Measurements from ENCODE around the gene SLC25A24. TPM values are rescaled to one million over a fixed set of nuclear protein-coding genes. Genes with fewer than 3 reads are reported as not detected.

SLC25A24 gene
- total and polyA plus RNA-seq, 9 of the 15 experiments (the other 6 are each of a cell fraction or from before 2014, with no cell fraction given) = 6.9 to 34.9 (median 25.4) TPM

DNA sequence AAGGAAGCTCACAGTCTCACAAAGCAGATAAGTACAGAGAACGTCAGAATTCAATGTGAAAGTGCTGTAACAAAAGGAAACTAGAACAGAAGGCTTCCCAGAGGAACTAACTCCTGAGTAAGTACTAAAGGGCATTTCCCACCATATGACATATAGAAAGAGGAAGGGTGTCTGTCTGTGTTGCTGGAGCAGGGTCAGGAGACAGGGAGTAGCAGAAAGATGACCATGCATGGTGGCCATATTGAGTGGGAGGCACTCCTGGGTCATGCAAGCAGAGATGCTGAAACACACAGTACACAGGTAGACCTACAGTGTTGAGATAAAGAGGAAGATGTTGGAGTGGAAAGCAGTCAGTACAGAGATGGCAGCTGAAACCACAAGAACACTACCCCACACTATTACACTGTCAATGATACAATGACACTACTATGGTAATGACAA, 47.3 kb downstream of the SLC25A24 start:
- Histone ChIP-seq H2AFZ (ENCODE audit: low read depth, low read length) (no peak overlapping the region), H3K4me3 (no peak overlapping the region), H3K79me2 (ENCODE audit: control insufficient read depth, insufficient read depth, low read length) (no peaks in the 10 kb centered on the region), H3K9me3 (replicated peaks; ENCODE audit: control insufficient read depth, insufficient read depth, low read depth, low read length) (no peaks in the 10 kb centered on the region), H3K4me2 (ENCODE audit: insufficient read depth, low read length) (no peak overlapping the region), H3K9me1 (ENCODE audit: control insufficient read depth, insufficient read depth, low read length) (no peaks in the 10 kb centered on the region), H3K4me1 (replicated peaks in 1 of 2; ENCODE audit: control insufficient read depth in 2 of 2, insufficient read depth in 2 of 2, low read length in 2 of 2) (no peaks in the 10 kb centered on the region), H3K27me3 (ENCODE audit: control insufficient read depth in 2 of 2, insufficient read depth in 2 of 2, low read length in 2 of 2) (no peaks in the 10 kb centered on the region), H3K27ac (ENCODE audit: extremely low read depth, low read depth, low read length) (no peak overlapping the region), H4K20me1 (replicated peaks; ENCODE audit: control insufficient read depth, insufficient read depth, low read length) (no peaks in the 10 kb centered on the region), H3K36me3 (ENCODE audit: control insufficient read depth, insufficient read depth, low read length) (peaks cover 26% of the 10 kb centered on the region; the same call in 2 of the 3 replicates), H3K9ac (ENCODE audit: insufficient read depth in 1 of 2, low read depth in 2 of 2, low read length in 2 of 2) (no peak overlapping the region)
- POLR2A ChIA-PET = no interaction called here
- no TSS peak for BruUV-seq (replicated peaks)
- no peak for TF ChIP-seq MTA2 (IDR thresholded peaks at IDR 0.05; ENCODE audit: low read depth)
- TF ChIP-seq, protein P1, sequence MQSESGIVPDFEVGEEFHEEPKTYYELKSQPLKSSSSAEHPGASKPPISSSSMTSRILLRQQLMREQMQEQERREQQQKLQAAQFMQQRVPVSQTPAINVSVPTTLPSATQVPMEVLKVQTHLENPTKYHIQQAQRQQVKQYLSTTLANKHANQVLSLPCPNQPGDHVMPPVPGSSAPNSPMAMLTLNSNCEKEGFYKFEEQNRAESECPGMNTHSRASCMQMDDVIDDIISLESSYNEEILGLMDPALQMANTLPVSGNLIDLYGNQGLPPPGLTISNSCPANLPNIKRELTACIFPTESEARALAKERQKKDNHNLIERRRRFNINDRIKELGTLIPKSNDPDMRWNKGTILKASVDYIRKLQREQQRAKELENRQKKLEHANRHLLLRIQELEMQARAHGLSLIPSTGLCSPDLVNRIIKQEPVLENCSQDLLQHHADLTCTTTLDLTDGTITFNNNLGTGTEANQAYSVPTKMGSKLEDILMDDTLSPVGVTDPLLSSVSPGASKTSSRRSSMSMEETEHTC (IDR thresholded peaks at IDR 0.05) = no peak
- TF ChIP-seq FOXJ2 (tag; IDR thresholded peaks at IDR 0.05) = no peak
- TF ChIP-seq, protein P2, sequence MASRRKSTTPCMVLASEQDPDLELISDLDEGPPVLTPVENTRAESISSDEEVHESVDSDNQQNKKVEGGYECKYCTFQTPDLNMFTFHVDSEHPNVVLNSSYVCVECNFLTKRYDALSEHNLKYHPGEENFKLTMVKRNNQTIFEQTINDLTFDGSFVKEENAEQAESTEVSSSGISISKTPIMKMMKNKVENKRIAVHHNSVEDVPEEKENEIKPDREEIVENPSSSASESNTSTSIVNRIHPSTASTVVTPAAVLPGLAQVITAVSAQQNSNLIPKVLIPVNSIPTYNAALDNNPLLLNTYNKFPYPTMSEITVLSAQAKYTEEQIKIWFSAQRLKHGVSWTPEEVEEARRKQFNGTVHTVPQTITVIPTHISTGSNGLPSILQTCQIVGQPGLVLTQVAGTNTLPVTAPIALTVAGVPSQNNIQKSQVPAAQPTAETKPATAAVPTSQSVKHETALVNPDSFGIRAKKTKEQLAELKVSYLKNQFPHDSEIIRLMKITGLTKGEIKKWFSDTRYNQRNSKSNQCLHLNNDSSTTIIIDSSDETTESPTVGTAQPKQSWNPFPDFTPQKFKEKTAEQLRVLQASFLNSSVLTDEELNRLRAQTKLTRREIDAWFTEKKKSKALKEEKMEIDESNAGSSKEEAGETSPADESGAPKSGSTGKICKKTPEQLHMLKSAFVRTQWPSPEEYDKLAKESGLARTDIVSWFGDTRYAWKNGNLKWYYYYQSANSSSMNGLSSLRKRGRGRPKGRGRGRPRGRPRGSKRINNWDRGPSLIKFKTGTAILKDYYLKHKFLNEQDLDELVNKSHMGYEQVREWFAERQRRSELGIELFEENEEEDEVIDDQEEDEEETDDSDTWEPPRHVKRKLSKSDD (conservative IDR thresholded peaks at IDR 0.05; ENCODE audit: low read length) = no peak
- no peak for TF ChIP-seq E2F8 (IDR thresholded peaks at IDR 0.05; ENCODE audit: low read depth, partially characterized antibody)
- no peak for TF ChIP-seq BDP1 (IDR thresholded peaks at IDR 0.05; ENCODE audit: insufficient read depth, insufficient read length)
- no peak for TF ChIP-seq NFYB (IDR thresholded peaks at IDR 0.05; ENCODE audit: extremely low read depth, insufficient read length)
- TF ChIP-seq MYBL2 (IDR thresholded peaks at IDR 0.05; ENCODE audit: low read depth) = no peak
- TF ChIP-seq MYBL2 (CRISPR knock-in tag; IDR thresholded peaks at IDR 0.05; ENCODE audit: borderline replicate concordance) = no peak
- FAIRE-seq = no peak
- intact Hi-C loops (cut with micrococcal nuclease) (no loop called here), in situ Hi-C loops (cut with MboI) (no loop called here)
- CTCF ChIA-PET (ENCODE audit: low intra/inter-chr PET ratio) = no interaction called here
- no peak for ATAC-seq
- WGBS (ENCODE audit: insufficient coverage, low coverage, missing lambda C conversion rate) = 29% methylated on average over 1 of the region's 1 CpG
- DNase-seq (ENCODE audit: extremely low read depth in 1 of 4, low spot score in 3 of 4) = no peak

Data from K562 (cell line).